ENCODE measurements around the gene SDK1.

GRCh38 chr7:3307435-3307834, 6.4 kb downstream of the SDK1 start:
- TF ChIP-seq CTCF (IDR thresholded peaks at IDR 0.05) = no peak
- no peak for TF ChIP-seq POLR2A (IDR thresholded peaks at IDR 0.05)
